HG03520 (cell line): ENCODE results near the gene EME2.
"Not testable (repeated sequence)": the region's sequence is repeated elsewhere in the genome, so short reads cannot be mapped to it uniquely, and the experiment has no call there.

Experiments
- ATAC-seq: cut with Tn5 transposase; IDR thresholded peaks from one replicate; pipeline ENCODE4 v1.9.1; 2021; ENCODE audit warnings: mild to moderate bottlenecking, moderate library complexity; ENCODE audit not compliant: unreplicated experiment

The EME2 gene

GRCh38 chr16:1772362-1772907, at the start of gene EME2:
EME2 (plus strand) TSS chr16:1772810; CDS start chr16:1773228, 418 bp downstream.
- no peak for ATAC-seq

- ATAC-seq, result no peak
These were observed 49.0 kb upstream of the EME2 start for GRCh38 chr16:1723450-1724147.

- ATAC-seq, result no peak
These were observed 48.1 kb upstream of the EME2 start for GRCh38 chr16:1724491-1724890.

GRCh38 chr16:1726661-1727502, 45.7 kb upstream of the EME2 start:
- no peak for ATAC-seq

GRCh38 chr16:1727651-1728624, 44.7 kb upstream of the EME2 start:
- ATAC-seq, result no peak

GRCh38 chr16:1729026-1729425, 43.6 kb upstream of the EME2 start:
- no peak for ATAC-seq

- ATAC-seq, result no peak
These were observed 43.2 kb upstream of the EME2 start for GRCh38 chr16:1729445-1729844.

GRCh38 chr16:1731073-1731472, 41.5 kb upstream of the EME2 start:
- no peak for ATAC-seq

- ATAC-seq, result no peak
These were observed 41.0 kb upstream of the EME2 start for GRCh38 chr16:1731603-1732002.

- ATAC-seq, result no peak
These were observed 40.5 kb upstream of the EME2 start for GRCh38 chr16:1732071-1732470.

- not testable (repeated sequence) for ATAC-seq
These were observed 40.0 kb upstream of the EME2 start for GRCh38 chr16:1732551-1732987.

- no peak for ATAC-seq
These were observed 38.5 kb upstream of the EME2 start for GRCh38 chr16:1734123-1734522.

GRCh38 chr16:1734816-1735215, 37.8 kb upstream of the EME2 start:
- ATAC-seq, result no peak

- ATAC-seq, result no peak
These were observed 32.4 kb upstream of the EME2 start for GRCh38 chr16:1740234-1740633.

GRCh38 chr16:1740781-1741490, 31.7 kb upstream of the EME2 start:
- ATAC-seq, result no peak

- no peak for ATAC-seq
These were observed 31.0 kb upstream of the EME2 start for GRCh38 chr16:1741553-1742165.

GRCh38 chr16:1743376-1744337, 29.0 kb upstream of the EME2 start:
- ATAC-seq, result no peak

- no peak for ATAC-seq
These were observed 28.2 kb upstream of the EME2 start for GRCh38 chr16:1744338-1744840.
